ENCODE results near the gene ADAM8.

Gene ADAM8

GRCh38 chr10:133281084-133281483 lies 4.4 kb upstream of the ADAM8 start:
- DNase-seq: no peak

- no peak for DNase-seq
These were observed 3.9 kb upstream of the ADAM8 start for GRCh38 chr10:133280391-133281059.

GRCh38 chr10:133279326-133280226 lies 2.9 kb upstream of the ADAM8 start:
- DNase-seq: no peak

- DNase-seq: peak; percentile 40
These were observed 2.1 kb upstream of the ADAM8 start for GRCh38 chr10:133278577-133279265.

- DNase-seq: no peak
These were observed 1.4 kb upstream of the ADAM8 start for GRCh38 chr10:133277993-133278576.

- no peak for DNase-seq
These were observed 767 bp upstream of the ADAM8 start for GRCh38 chr10:133277277-133277992.

GRCh38 chr10:133276100-133276434 lies 601 bp downstream of the ADAM8 start:
- DNase-seq: no peak

GRCh38 chr10:133275684-133276092 lies 980 bp downstream of the ADAM8 start:
- no peak for DNase-seq

- no peak for DNase-seq
These were observed 1.7 kb downstream of the ADAM8 start for GRCh38 chr10:133274751-133275683.

GRCh38 chr10:133273534-133274143 lies 3.0 kb downstream of the ADAM8 start:
- DNase-seq: no peak

GRCh38 chr10:133272964-133273420 lies 3.7 kb downstream of the ADAM8 start:
- DNase-seq: no peak

- DNase-seq: no peak
These were observed 4.2 kb downstream of the ADAM8 start for GRCh38 chr10:133272301-133272963.

- DNase-seq: no peak
These were observed 5.0 kb downstream of the ADAM8 start for GRCh38 chr10:133271521-133272300.

- DNase-seq: no peak
These were observed 5.8 kb downstream of the ADAM8 start for GRCh38 chr10:133270773-133271297.

- no peak for DNase-seq
These were observed 6.5 kb downstream of the ADAM8 start for GRCh38 chr10:133270204-133270603.

- DNase-seq: no peak
These were observed 7.3 kb downstream of the ADAM8 start for GRCh38 chr10:133269367-133269766.

GRCh38 chr10:133268532-133268931 lies 8.1 kb downstream of the ADAM8 start:
- DNase-seq: no peak

- DNase-seq: no peak
These were observed 8.8 kb downstream of the ADAM8 start for GRCh38 chr10:133267829-133268228.

GRCh38 chr10:133267293-133267692 lies 9.4 kb downstream of the ADAM8 start:
- no peak for DNase-seq
